Measurements from ENCODE around the gene CYB5R4.

Gene CYB5R4

GRCh38 chr6:83854766-83855165 lies 4.7 kb upstream of the CYB5R4 start:
- H3F3A ChIP-seq (ENCODE audit: low read depth) = no peaks in the 10 kb centered on the region
- TF ChIP-seq, protein P1, sequence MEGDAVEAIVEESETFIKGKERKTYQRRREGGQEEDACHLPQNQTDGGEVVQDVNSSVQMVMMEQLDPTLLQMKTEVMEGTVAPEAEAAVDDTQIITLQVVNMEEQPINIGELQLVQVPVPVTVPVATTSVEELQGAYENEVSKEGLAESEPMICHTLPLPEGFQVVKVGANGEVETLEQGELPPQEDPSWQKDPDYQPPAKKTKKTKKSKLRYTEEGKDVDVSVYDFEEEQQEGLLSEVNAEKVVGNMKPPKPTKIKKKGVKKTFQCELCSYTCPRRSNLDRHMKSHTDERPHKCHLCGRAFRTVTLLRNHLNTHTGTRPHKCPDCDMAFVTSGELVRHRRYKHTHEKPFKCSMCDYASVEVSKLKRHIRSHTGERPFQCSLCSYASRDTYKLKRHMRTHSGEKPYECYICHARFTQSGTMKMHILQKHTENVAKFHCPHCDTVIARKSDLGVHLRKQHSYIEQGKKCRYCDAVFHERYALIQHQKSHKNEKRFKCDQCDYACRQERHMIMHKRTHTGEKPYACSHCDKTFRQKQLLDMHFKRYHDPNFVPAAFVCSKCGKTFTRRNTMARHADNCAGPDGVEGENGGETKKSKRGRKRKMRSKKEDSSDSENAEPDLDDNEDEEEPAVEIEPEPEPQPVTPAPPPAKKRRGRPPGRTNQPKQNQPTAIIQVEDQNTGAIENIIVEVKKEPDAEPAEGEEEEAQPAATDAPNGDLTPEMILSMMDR (conservative IDR thresholded peaks at IDR 0.05; ENCODE audit: low read length) = no peak
- TF ChIP-seq EZH2phosphoT487 (IDR thresholded peaks at IDR 0.05; ENCODE audit: borderline replicate concordance) = no peak
- H3K4me2 ChIP-seq (ENCODE audit: low read depth, low read length, poor library complexity, severe bottlenecking) = no peak overlapping the region
- H3K27me3 ChIP-seq (ENCODE audit: insufficient read depth, low read length, poor library complexity, severe bottlenecking) = no peaks in the 10 kb centered on the region
- no peaks in the 10 kb centered on the region for H3K9me2 ChIP-seq (replicated peaks; ENCODE audit: low read depth, low read length)
- H3K36me3 ChIP-seq (ENCODE audit: insufficient read depth, low read length) = no peaks in the 10 kb centered on the region
- H3K4me1 ChIP-seq (ENCODE audit: insufficient read depth, low read length, poor library complexity, severe bottlenecking) = no peaks in the 10 kb centered on the region
- H2AFZ ChIP-seq (ENCODE audit: low read length) = no peak overlapping the region
- H3K9me3 ChIP-seq (ENCODE audit: insufficient read depth, low read depth, low read length) = no peaks in the 10 kb centered on the region
- H3K9ac ChIP-seq (ENCODE audit: low read depth, low read length, poor library complexity, severe bottlenecking) = no peak overlapping the region
- H3K4me3 ChIP-seq (ENCODE audit: low read length, poor library complexity, severe bottlenecking) = no peak overlapping the region
- H3K79me2 ChIP-seq (ENCODE audit: insufficient read depth, low read length) = no peaks in the 10 kb centered on the region
- H4K20me1 ChIP-seq (ENCODE audit: insufficient read depth, low read length, poor library complexity, severe bottlenecking) = no peaks in the 10 kb centered on the region

- Histone ChIP-seq H3K4me3 (ENCODE audit: low read length, poor library complexity, severe bottlenecking) (peak overlapping the region; percentile 92), H3K9me3 (ENCODE audit: insufficient read depth, low read depth, low read length) (no peaks in the 10 kb centered on the region), H3K4me1 (ENCODE audit: insufficient read depth, low read length, poor library complexity, severe bottlenecking) (peaks cover 33% of the 10 kb centered on the region), H3K4me2 (ENCODE audit: low read depth, low read length, poor library complexity, severe bottlenecking) (peak overlapping the region; percentile 80), H4K20me1 (ENCODE audit: insufficient read depth, low read length, poor library complexity, severe bottlenecking) (peaks cover 32% of the 10 kb centered on the region), H3K9ac (ENCODE audit: low read depth, low read length, poor library complexity, severe bottlenecking) (peak overlapping the region; percentile 72), H3K36me3 (ENCODE audit: insufficient read depth, low read length) (peaks cover 9% of the 10 kb centered on the region; the same call in 1 of the 2 replicates), H3K27me3 (ENCODE audit: insufficient read depth, low read length, poor library complexity, severe bottlenecking) (no peaks in the 10 kb centered on the region), H3F3A (ENCODE audit: low read depth) (no peaks in the 10 kb centered on the region), H3K79me2 (ENCODE audit: insufficient read depth, low read length) (peaks cover 41% of the 10 kb centered on the region), H3K9me2 (replicated peaks; ENCODE audit: low read depth, low read length) (no peaks in the 10 kb centered on the region), H2AFZ (ENCODE audit: low read length) (no peak overlapping the region)
- TF ChIP-seq, protein P1 (conservative IDR thresholded peaks at IDR 0.05; ENCODE audit: low read length) = no peak
- TF ChIP-seq EZH2phosphoT487 (IDR thresholded peaks at IDR 0.05; ENCODE audit: borderline replicate concordance) = no peak
Measured at GRCh38 chr6:83860359-83860755, 868 bp downstream of the CYB5R4 start.

GRCh38 chr6:83860782-83861495 lies 1.4 kb downstream of the CYB5R4 start:
- H3K9ac ChIP-seq (ENCODE audit: low read depth, low read length, poor library complexity, severe bottlenecking) = peak overlapping the region; percentile 72
- peaks cover 33% of the 10 kb centered on the region for H3K4me1 ChIP-seq (ENCODE audit: insufficient read depth, low read length, poor library complexity, severe bottlenecking)
- no peaks in the 10 kb centered on the region for H3K9me3 ChIP-seq (ENCODE audit: insufficient read depth, low read depth, low read length)
- TF ChIP-seq, protein P1 (conservative IDR thresholded peaks at IDR 0.05; ENCODE audit: low read length) = no peak
- TF ChIP-seq EZH2phosphoT487 (IDR thresholded peaks at IDR 0.05; ENCODE audit: borderline replicate concordance) = no peak
- no peaks in the 10 kb centered on the region for H3K9me2 ChIP-seq (replicated peaks; ENCODE audit: low read depth, low read length)
- peaks cover 45% of the 10 kb centered on the region for H3K79me2 ChIP-seq (ENCODE audit: insufficient read depth, low read length)
- peak overlapping the region; percentile 92 for H3K4me3 ChIP-seq (ENCODE audit: low read length, poor library complexity, severe bottlenecking)
- no peaks in the 10 kb centered on the region for H3K27me3 ChIP-seq (ENCODE audit: insufficient read depth, low read length, poor library complexity, severe bottlenecking)
- no peaks in the 10 kb centered on the region for H3F3A ChIP-seq (ENCODE audit: low read depth)
- no peak overlapping the region for H2AFZ ChIP-seq (ENCODE audit: low read length)
- peaks cover 15% of the 10 kb centered on the region; the same call in 1 of the 2 replicates for H3K36me3 ChIP-seq (ENCODE audit: insufficient read depth, low read length)
- H4K20me1 ChIP-seq (ENCODE audit: insufficient read depth, low read length, poor library complexity, severe bottlenecking) = peaks cover 32% of the 10 kb centered on the region
- H3K4me2 ChIP-seq (ENCODE audit: low read depth, low read length, poor library complexity, severe bottlenecking) = peak overlapping the region; percentile 80
